GM19043 (cell line): ENCODE measurements around the gene GLRA3.
A peak's percentile ranks its signal among the peaks of the same experiment; 100 is the strongest.
"Not testable (repeated sequence)": the region's sequence is repeated elsewhere in the genome, so short reads cannot be mapped to it uniquely, and the experiment has no call there.

Source experiments
- ATAC-seq: cut with Tn5 transposase; IDR thresholded peaks from one replicate; pipeline ENCODE4 v1.9.1; 2021; ENCODE audit warnings: low read depth; ENCODE audit not compliant: unreplicated experiment

The GLRA3 gene

GRCh38 chr4:174669270-174669669, 159.8 kb downstream of the GLRA3 start:
- no peak for ATAC-seq

- ATAC-seq, result no peak
Observed at GRCh38 chr4:174665799-174666198, 163.2 kb downstream of the GLRA3 start.

GRCh38 chr4:174663216-174663615, 165.8 kb downstream of the GLRA3 start:
- ATAC-seq, result no peak

GRCh38 chr4:174658246-174658645, 170.8 kb downstream of the GLRA3 start:
- ATAC-seq, result no peak

GRCh38 chr4:174657472-174657871, 171.6 kb downstream of the GLRA3 start:
- ATAC-seq, result no peak

- ATAC-seq, result no peak
Observed at GRCh38 chr4:174654634-174655033, 174.4 kb downstream of the GLRA3 start.

GRCh38 chr4:174650711-174651355, 178.2 kb downstream of the GLRA3 start:
- ATAC-seq, result no peak

GRCh38 chr4:174648812-174649211, 180.2 kb downstream of the GLRA3 start:
- ATAC-seq, result no peak

- no peak for ATAC-seq
Observed at GRCh38 chr4:174646326-174646725, 182.7 kb downstream of the GLRA3 start.

- ATAC-seq, result no peak
Observed at GRCh38 chr4:174640146-174640545, 188.9 kb downstream of the GLRA3 start.

- no peak for ATAC-seq
Observed at GRCh38 chr4:174635732-174636131, 193.3 kb downstream of the GLRA3 start.

- ATAC-seq, result no peak
Observed at GRCh38 chr4:174633399-174633798, 195.6 kb downstream of the GLRA3 start.

GRCh38 chr4:174631901-174632758, 196.9 kb downstream of the GLRA3 start:
- peak; percentile 67 for ATAC-seq

GRCh38 chr4:174629907-174630450, 199.1 kb downstream of the GLRA3 start:
- not testable (repeated sequence) for ATAC-seq

- ATAC-seq, result no peak
Observed at GRCh38 chr4:174629265-174629664, 199.8 kb downstream of the GLRA3 start.

GRCh38 chr4:174628191-174628590, 200.9 kb downstream of the GLRA3 start:
- ATAC-seq, result no peak

GRCh38 chr4:174627473-174627872, 201.6 kb downstream of the GLRA3 start:
- ATAC-seq, result no peak

GRCh38 chr4:174626342-174627008, 202.6 kb downstream of the GLRA3 start:
- ATAC-seq, result no peak

GRCh38 chr4:174616661-174617060, 212.4 kb downstream of the GLRA3 start:
- no peak for ATAC-seq

GRCh38 chr4:174613979-174614378, 215.1 kb downstream of the GLRA3 start:
- ATAC-seq, result no peak

- ATAC-seq, result no peak
Observed at GRCh38 chr4:174611792-174612191, 217.3 kb downstream of the GLRA3 start.
